WI38 (cell line): Measurements from ENCODE around the gene CACNA1D.
"Not testable (repeated sequence)": the region's sequence is repeated elsewhere in the genome, so short reads cannot be mapped to it uniquely, and the experiment has no call there.

ENCODE experiments used
- H3K4me3 ChIP-seq: 2 replicates; pipeline ENCODE4 v1.5.1; 2011; ENCODE audit warnings: low read depth, mild to moderate bottlenecking, control low read depth, low read length
- CTCF ChIP-seq: IDR thresholded peaks from 2 replicates; pipeline ENCODE4 v1.5.1; 2012; ENCODE audit warnings: low read depth, mild to moderate bottlenecking, control low read depth, low read length

The CACNA1D gene

GRCh38 chr3:53628536-53629401, 134.4 kb downstream of the CACNA1D start:
- no peak for TF ChIP-seq CTCF
- H3K4me3 ChIP-seq: no peak overlapping the region

GRCh38 chr3:53629402-53629723, 135.0 kb downstream of the CACNA1D start:
- no peak overlapping the region for H3K4me3 ChIP-seq
- TF ChIP-seq CTCF: no peak

- H3K4me3 ChIP-seq: no peak overlapping the region
- TF ChIP-seq CTCF: no peak
Measured at GRCh38 chr3:53630547-53630946, 136.1 kb downstream of the CACNA1D start.

DNA sequence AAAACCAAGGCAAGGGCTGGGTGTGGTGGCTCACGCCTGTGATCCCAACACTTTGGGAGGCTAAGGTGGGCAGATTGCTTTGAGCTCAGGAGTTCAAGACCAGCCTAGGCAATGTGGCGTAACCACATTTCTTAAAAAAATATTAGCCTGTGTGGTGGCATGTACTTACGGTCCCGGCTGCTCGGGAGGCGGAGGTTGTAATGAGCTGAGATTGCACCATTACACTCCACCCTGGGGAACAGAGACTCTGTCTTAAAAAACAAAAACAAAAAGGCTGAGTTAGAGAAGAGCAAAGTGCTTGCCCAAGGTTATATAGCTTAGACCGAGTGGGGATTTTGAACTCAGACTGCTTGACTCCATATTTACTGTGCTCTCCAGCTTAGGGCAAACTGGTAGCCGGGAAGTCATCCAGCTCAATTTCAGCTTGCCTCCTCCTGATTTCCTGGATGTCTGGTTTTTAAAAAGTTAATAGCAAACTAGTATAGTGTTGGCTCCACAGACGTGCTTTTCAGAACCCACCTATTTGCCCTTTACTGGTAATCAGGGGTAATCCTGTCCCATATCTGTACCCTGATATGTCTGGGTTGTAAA, 138.9 kb downstream of the CACNA1D start:
- H3K4me3 ChIP-seq: no peak overlapping the region
- no peak for TF ChIP-seq CTCF

GRCh38 chr3:53635041-53635440, 140.6 kb downstream of the CACNA1D start:
- TF ChIP-seq CTCF: no peak
- H3K4me3 ChIP-seq: no peak overlapping the region

- H3K4me3 ChIP-seq: not testable (repeated sequence)
Measured at GRCh38 chr3:53638806-53639205, 144.4 kb downstream of the CACNA1D start.

- no peak for TF ChIP-seq CTCF
- no peak overlapping the region for H3K4me3 ChIP-seq
Measured at GRCh38 chr3:53641397-53641796, 147.0 kb downstream of the CACNA1D start.
